K562 (cell line): Measurements from ENCODE around the gene TRIM3. TPM values are rescaled to one million over a fixed set of nuclear protein-coding genes. Genes with fewer than 3 reads are reported as not detected.

ENCODE experiments used
- ARHGAP35 ChIP-seq: fragments of 450-650 bp; IDR thresholded peaks from 2 replicates; pipeline ENCODE4 v1.6.1; 2018; ENCODE audit not compliant: partially characterized antibody
- ATF3 ChIP-seq, 2 experiments: fragments of 450-650 bp in 1 of 2; sonication (generic) in 1 of 2; formaldehyde crosslinking in 1 of 2; IDR thresholded peaks in 1 of 2; conservative IDR thresholded peaks in 1 of 2; 2 replicates each; pipeline versions ENCODE4 v1.6.1 to v1.8.1; 2016 to 2023; ENCODE audit warnings: mild to moderate bottlenecking in 2 of 2, moderate library complexity in 2 of 2, inconsistent platforms in 1 of 2, missing genetic modification reagents in 1 of 2
- JUND ChIP-seq, 2 experiments: IDR thresholded peaks; 2 replicates in 1 of 2; 3 replicates in 1 of 2; pipeline ENCODE4 v1.6.1; 2011; ENCODE audit warnings: borderline replicate concordance in 2 of 2, low read depth in 2 of 2, low read length in 2 of 2, improper control_type of control experiment in 1 of 2, missing biosample characterization in 1 of 2, missing genetic modification characterization in 1 of 2, missing genetic modification reagents in 1 of 2
- MNT ChIP-seq, 2 experiments: fragments of 450-650 bp; conservative IDR thresholded peaks; 2 replicates each; pipeline ENCODE4 v1.6.1; 2017; ENCODE audit warnings: mild to moderate bottlenecking in 2 of 2, moderate library complexity in 2 of 2
- MTA3 ChIP-seq: fragments of 450-650 bp; formaldehyde crosslinking; IDR thresholded peaks from 2 replicates; pipeline ENCODE4 v1.6.1; 2017; ENCODE audit warnings: mild to moderate bottlenecking, borderline replicate concordance
- PHB2 ChIP-seq: fragments of 450-650 bp; IDR thresholded peaks from 2 replicates; pipeline ENCODE4 v1.6.1; 2017; ENCODE audit warnings: low read depth
- TFAP4 ChIP-seq: sonication (generic); formaldehyde crosslinking; IDR thresholded peaks from 2 replicates; pipeline ENCODE4 v1.8.0; 2022; ENCODE audit warnings: missing genetic modification reagents, mild to moderate bottlenecking, moderate library complexity, borderline replicate concordance
- ZBTB40 ChIP-seq, 2 experiments: fragments of 450-650 bp in 1 of 2; sonication (generic) in 1 of 2; formaldehyde crosslinking in 1 of 2; IDR thresholded peaks; 2 replicates each; pipeline versions ENCODE4 v1.7.1 to v1.9.0; 2016 to 2022; ENCODE audit warnings: inconsistent platforms in 1 of 2, mild to moderate bottlenecking in 1 of 2, missing genetic modification reagents in 1 of 2
- ZNF274 ChIP-seq: IDR thresholded peaks from 2 replicates; pipeline ENCODE4 v1.6.1; 2011; ENCODE audit warnings: low read depth, mild to moderate bottlenecking, low read length, moderate library complexity, borderline replicate concordance
- ZNF707 ChIP-seq: fragments of 250-450 bp; sonication (Bioruptor Pico); conservative IDR thresholded peaks from 2 replicates; pipeline ENCODE4 v1.8.0; 2022; ENCODE audit warnings: inconsistent platforms, mild to moderate bottlenecking, moderate library complexity
- polyA plus RNA-seq, 8 experiments: library from polyadenylated mRNA; depleted of rRNA in 4 of 8; stranded (reverse) in 5 of 8; unstranded in 3 of 8; fragments of >200 nt; fragmentation: Nextera tagmentation in 2 of 8; fragmentation: Illumina TruSeq in 1 of 8; extraction: Ambion mirVana in 2 of 8; extraction: Trizol in 1 of 8; gene quantifications; 2 replicates each; pipeline versions ENCODE4 v1.2.1 to v1.2.3, GENCODE V29; 2011 to 2014; ENCODE audit warnings: inconsistent platforms in 1 of 8, missing spikeins in 1 of 8
- total RNA-seq, 7 experiments: library from RNA; depleted of rRNA in 6 of 7; stranded (reverse); fragments of >200 nt in 6 of 7; fragmentation: Illumina TruSeq in 2 of 7; extraction: Trizol in 2 of 7; gene quantifications; 2 replicates each; pipeline versions ENCODE4 v1.2.1 to v1.2.3, GENCODE V29; 2011 to 2021; ENCODE audit warnings: low replicate concordance in 1 of 7

The TRIM3 gene
- total and polyA plus RNA-seq, 9 of the 15 experiments (the other 6 are each of a cell fraction or from before 2014, with no cell fraction given): 0.45 to 9.2 (median 4.7) TPM

GRCh38 chr11:6481012-6481923, 7.5 kb upstream of the TRIM3 start, which contains the start of the genes ARFIP2 and TIMM10B (continued):
- peak; percentile 67; the same call in 1 of the 2 replicates for TF ChIP-seq ATF3 (IDR thresholded peaks at IDR 0.05)
- TF ChIP-seq ATF3 (CRISPR knock-in tag; conservative IDR thresholded peaks at IDR 0.05): 0 out of 2 replicates have a peak, but pooled peaks have one; percentile 27
- TF ChIP-seq ZNF274: no peak
- 0 out of 2 replicates have a peak, but pooled peaks have one; percentile 12 for TF ChIP-seq PHB2
- peak; percentile 68; the same call in 1 of the 2 replicates for TF ChIP-seq MTA3
- TF ChIP-seq ZNF707: no peak
- TF ChIP-seq JUND (IDR thresholded peaks at IDR 0.05; ENCODE audit: borderline replicate concordance, low read depth, low read length): peak; percentile 92
- TF ChIP-seq JUND (tag; IDR thresholded peaks at IDR 0.05; ENCODE audit: borderline replicate concordance, low read depth, low read length): peak; percentile 85; the same call in 2 of the 3 replicates
- TF ChIP-seq TFAP4 (CRISPR knock-in tag): peak; percentile 83
- no peak for TF ChIP-seq ARHGAP35
- TF ChIP-seq ZBTB40 (IDR thresholded peaks at IDR 0.05): peak; percentile 98
- TF ChIP-seq ZBTB40 (CRISPR knock-in tag; IDR thresholded peaks at IDR 0.05): no peak
- TF ChIP-seq MNT (conservative IDR thresholded peaks at IDR 0.05): peak; percentile 88 to 92
